ENCODE results near the gene PEX16.

The PEX16 gene

DNA sequence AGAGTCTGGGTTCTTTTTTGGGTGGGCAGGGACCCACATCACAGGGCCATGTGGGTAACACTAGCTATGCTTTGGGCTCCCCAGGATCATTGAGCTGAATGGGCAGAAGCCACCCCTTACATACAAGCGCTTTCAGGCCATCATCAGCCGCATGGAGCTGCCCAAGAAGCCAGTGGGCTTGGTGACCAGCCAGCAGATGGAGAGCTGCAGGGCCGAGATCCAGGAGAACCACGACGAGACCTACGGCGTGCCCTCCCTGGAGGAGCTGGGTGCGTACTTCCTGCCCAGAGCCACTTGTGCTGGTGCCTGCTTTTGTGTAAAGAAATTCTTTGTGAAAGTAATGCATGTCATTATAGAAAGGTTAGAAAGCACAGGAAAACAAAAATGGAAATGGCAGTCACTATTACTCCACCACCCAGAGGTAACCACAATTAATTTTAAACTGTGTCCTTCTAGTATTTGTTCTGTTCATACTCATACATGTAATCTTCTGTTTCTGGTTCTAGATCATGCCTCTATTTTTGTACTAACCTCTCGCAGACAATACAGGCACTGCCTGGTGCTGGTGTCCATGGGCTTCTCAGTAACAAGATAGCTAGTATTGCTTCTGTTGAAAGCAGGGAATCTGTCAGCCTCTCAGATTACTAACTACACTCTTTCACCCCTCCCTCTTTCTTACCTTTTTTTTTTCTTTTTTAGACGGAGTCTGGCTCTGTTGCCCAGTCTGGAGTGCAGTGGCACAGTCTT is 56.7 kb downstream of the PEX16 start:
- no peak for TF ChIP-seq REST (IDR thresholded peaks at IDR 0.05; ENCODE audit: insufficient read depth in 1 of 2, low read depth in 2 of 2, low read length in 2 of 2)
- no peak for TF ChIP-seq SIN3A (IDR thresholded peaks at IDR 0.05; ENCODE audit: borderline replicate concordance, insufficient read depth, low read length)
- TF ChIP-seq TAF1 (IDR thresholded peaks at IDR 0.05; ENCODE audit: borderline replicate concordance, insufficient read depth, low read length) = no peak
- no peak for TF ChIP-seq POLR2AphosphoS5 (IDR thresholded peaks at IDR 0.05; ENCODE audit: low read depth, low read length)
- no peak for TF ChIP-seq FOXP2 (optimal IDR thresholded peaks at IDR 0.05; ENCODE audit: borderline replicate concordance, extremely low read depth, extremely low read length, insufficient read depth)

- no peak for TF ChIP-seq TAF1 (IDR thresholded peaks at IDR 0.05; ENCODE audit: borderline replicate concordance, insufficient read depth, low read length)
- TF ChIP-seq FOXP2 (optimal IDR thresholded peaks at IDR 0.05; ENCODE audit: borderline replicate concordance, extremely low read depth, extremely low read length, insufficient read depth) = no peak
- TF ChIP-seq REST (IDR thresholded peaks at IDR 0.05; ENCODE audit: insufficient read depth in 1 of 2, low read depth in 2 of 2, low read length in 2 of 2) = no peak
- TF ChIP-seq POLR2AphosphoS5 (IDR thresholded peaks at IDR 0.05; ENCODE audit: low read depth, low read length) = no peak
- no peak for TF ChIP-seq SIN3A (IDR thresholded peaks at IDR 0.05; ENCODE audit: borderline replicate concordance, insufficient read depth, low read length)
Measured at GRCh38 chr11:45860348-45860747, 57.3 kb downstream of the PEX16 start.
